RWPE1 (cell line): ENCODE measurements around the gene RAB19.

Experiments used
- CTCF ChIA-PET: fragments of 350-600 bp; sonication (Branson Sonifier 250); formaldehyde crosslinking; extraction: SDS; loops from one replicate; lab custom pipeline; 2021; lab: Yijun Ruan, JAX
- POLR2A ChIA-PET: fragments of 400-600 bp; formaldehyde crosslinking; extraction: SDS; loops from one replicate; lab custom pipeline; 2020; ENCODE audit warnings: antibody characterized with exemption; ENCODE audit not compliant: low non-redundant PET; lab: Yijun Ruan, JAX
- DNase-seq: peaks from one replicate; pipeline ENCODE4 v3.0.0; 2012; ENCODE audit warnings: low spot score
- H3K27ac ChIP-seq: fragments of 450-650 bp; 2 replicates; pipeline ENCODE4 v1.5.1; 2017
- CTCF ChIP-seq: fragments of 450-650 bp; conservative IDR thresholded peaks from 2 replicates; pipeline ENCODE4 v1.5.1; 2017; ENCODE audit warnings: low read depth, mild to moderate bottlenecking

The RAB19 gene, protein sequence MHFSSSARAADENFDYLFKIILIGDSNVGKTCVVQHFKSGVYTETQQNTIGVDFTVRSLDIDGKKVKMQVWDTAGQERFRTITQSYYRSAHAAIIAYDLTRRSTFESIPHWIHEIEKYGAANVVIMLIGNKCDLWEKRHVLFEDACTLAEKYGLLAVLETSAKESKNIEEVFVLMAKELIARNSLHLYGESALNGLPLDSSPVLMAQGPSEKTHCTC

GRCh38 chr7:140403878-140404564, at the start of gene RAB19:
RAB19 (plus strand) TSS chr7:140404058; CDS start chr7:140407647, 3,589 bp downstream.
- peak; percentile 22 for DNase-seq
- no peak within 1 kb of the TSS for H3K27ac ChIP-seq
- ChIA-PET POLR2A (no interaction called here), CTCF (no interaction called here)
- TF ChIP-seq CTCF, result no peak

- no peak overlapping the region for H3K27ac ChIP-seq
- no peak for DNase-seq
- ChIA-PET POLR2A (no interaction called here), CTCF (no interaction called here)
- no peak for TF ChIP-seq CTCF
Measured at GRCh38 chr7:140358024-140358411, 45.8 kb upstream of the RAB19 start.

DNA sequence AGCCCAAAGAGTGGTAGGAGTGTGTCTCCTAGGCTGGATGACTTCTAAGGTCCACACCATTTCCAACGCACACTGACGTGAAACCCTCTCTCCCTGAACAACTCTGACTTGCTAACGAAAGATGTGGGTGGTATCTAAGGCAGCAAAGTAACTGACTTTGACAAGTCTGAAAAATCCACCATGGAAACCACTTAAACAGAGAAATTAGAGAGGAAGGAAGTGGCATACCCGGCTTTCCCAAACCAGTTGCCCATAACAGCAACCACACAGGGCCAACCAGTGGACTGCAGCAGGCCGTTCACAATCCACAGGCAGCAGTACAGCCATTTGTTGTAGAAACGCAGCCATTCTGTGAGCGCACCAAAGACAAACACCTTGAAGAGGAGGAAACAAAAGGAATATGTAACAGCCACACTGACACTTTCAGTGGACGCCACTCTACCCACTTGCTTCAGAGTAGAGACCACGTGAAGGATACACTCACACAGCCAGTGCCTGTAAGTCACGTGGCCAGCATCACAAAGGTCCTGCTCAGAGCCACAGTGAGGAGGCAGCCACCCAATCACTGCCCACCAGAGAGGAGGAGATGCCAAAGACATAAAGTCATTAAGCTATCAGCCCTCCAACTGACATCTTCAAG, 45.3 kb upstream of the RAB19 start:
- CTCF ChIA-PET, result no interaction called here
- POLR2A ChIA-PET, result no interaction called here

DNA sequence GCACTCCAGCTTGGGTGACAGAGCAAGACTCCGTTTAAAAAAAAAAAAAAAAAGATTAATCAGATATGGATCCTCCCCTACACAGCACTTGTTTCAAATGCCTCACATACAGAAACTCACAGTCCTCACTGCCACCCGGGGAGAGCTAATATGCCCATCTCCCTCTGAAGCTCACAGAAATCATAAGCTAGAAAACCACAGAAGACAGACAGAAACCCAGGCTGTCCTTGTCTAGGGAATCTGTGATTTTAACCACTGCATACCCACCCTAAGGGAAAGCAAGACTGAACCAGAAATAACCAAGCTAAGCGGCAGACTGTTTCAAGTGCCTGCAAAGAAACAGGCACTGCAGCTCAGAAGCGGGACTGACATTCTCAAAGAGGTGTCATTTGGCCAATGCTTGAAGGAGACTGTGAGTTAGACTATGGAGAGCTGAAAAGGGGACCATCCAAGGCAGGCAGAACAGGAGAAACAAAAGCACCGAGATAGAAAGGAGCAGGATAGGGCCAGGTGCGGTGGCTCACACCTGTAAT, 43.1 kb upstream of the RAB19 start:
- no peak overlapping the region for H3K27ac ChIP-seq
- POLR2A ChIA-PET, result no interaction called here
- TF ChIP-seq CTCF, result no peak
- CTCF ChIA-PET, result no interaction called here
- DNase-seq, result no peak

More for the DNA sequence above, 45.3 kb upstream of the RAB19 start:
- no peak for TF ChIP-seq CTCF
- no peak overlapping the region for H3K27ac ChIP-seq
- no peak for DNase-seq

GRCh38 chr7:140364819-140365218, 39.0 kb upstream of the RAB19 start:
- POLR2A ChIA-PET, result no interaction called here
- CTCF ChIA-PET, result interaction anchor here (0.6 kb wide), 1 partner anchor 107 kb away, joined by 4 read pairs; no protein-coding TSS in a partner anchor
- DNase-seq, result peak; percentile 35
- TF ChIP-seq CTCF, result no peak
- peak overlapping the region; percentile 66 for H3K27ac ChIP-seq

DNA sequence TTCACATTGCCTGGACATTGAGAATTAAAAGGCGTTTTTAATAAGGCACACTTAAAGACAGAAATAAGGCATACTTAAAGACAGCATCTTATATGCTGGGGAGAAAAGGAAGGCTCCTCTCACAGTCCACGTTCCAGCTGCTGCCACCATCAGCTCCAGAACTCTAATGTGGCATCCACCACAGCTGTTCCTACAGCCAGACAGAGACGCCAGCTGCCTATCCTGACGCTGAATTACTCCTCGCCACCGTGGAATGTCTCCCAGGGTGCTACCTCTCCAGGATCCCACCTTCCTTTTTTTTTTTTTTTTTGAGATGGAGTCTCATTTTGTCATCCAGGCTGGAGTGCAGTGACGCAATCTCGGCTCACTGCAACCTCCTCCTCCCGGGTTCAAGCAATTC, 36.3 kb upstream of the RAB19 start:
- DNase-seq, result no peak
- no peak overlapping the region for H3K27ac ChIP-seq
- ChIA-PET CTCF (no interaction called here), POLR2A (no interaction called here)
- TF ChIP-seq CTCF, result no peak
